HCT116 (cell line): ENCODE data around the gene AP1M1. TPM values are rescaled to one million over a fixed set of nuclear protein-coding genes. Genes with fewer than 3 reads are reported as not detected.

ENCODE experiments used
- ATAC-seq: fragments of 200-7000 bp; cut with Tn5 transposase; 2 replicates; pipeline ENCODE4 v1.9.1; 2020; ENCODE audit warnings: mild to moderate bottlenecking, moderate library complexity
- BruUV-seq: library from RNA; stranded (reverse); fragments of 400-500 nt; replicated peaks from 2 replicates; lab custom pipeline; 2021; lab: Mats Ljungman, UMichigan
- CTCF ChIA-PET: fragments of 300-600 bp; sonication (Branson Sonifier 250); formaldehyde crosslinking; loops from one replicate; lab custom pipeline; 2021; ENCODE audit warnings: antibody characterized with exemption; lab: Charles Lee
- POLR2A ChIA-PET: fragments of 300-600, 350-600 bp; sonication (Branson Sonifier 250); formaldehyde crosslinking; loops from one replicate; lab custom pipeline; 2021; ENCODE audit warnings: antibody characterized with exemption; lab: Charles Lee
- RAD21 ChIA-PET, 2 experiments: fragments of 300-600 bp; sonication (Branson Sonifier 250); formaldehyde crosslinking; loops; one replicate each; lab custom pipeline; 2023; ENCODE audit warnings: low total read pairs in 2 of 2; ENCODE audit not compliant: uncharacterized antibody in 2 of 2, unreplicated experiment in 2 of 2, low non-redundant PET in 1 of 2; lab: Charles Lee
- DNase-seq: peaks from one replicate; pipeline ENCODE4 v3.0.0-alpha.2; 2010; ENCODE audit warnings: low read depth, low spot score
- H2AFZ ChIP-seq: fragments of 200-600 bp; shearing (Covaris generic), sonication (generic); 2 replicates; pipeline ENCODE4 v1.6.1; 2017; ENCODE audit warnings: low read depth, mixed run types, mixed read lengths, antibody characterized with exemption, low read length; ENCODE audit not compliant: poor library complexity, severe bottlenecking
- H3K27ac ChIP-seq: 2 replicates; pipeline ENCODE4 v1.5.1; 2012; ENCODE audit warnings: low read depth, low read length
- H3K27me3 ChIP-seq: fragments of 200-600 bp; sonication (generic); 2 replicates; pipeline ENCODE4 v1.6.1; 2016; ENCODE audit warnings: mixed run types, low read length, mixed read lengths; ENCODE audit not compliant: insufficient read depth
- H3K36me3 ChIP-seq, 2 experiments: fragments of 200-500 bp in 1 of 2; fragments of 200-600 bp in 1 of 2; sonication (Bioruptor generic) in 1 of 2; sonication (generic) in 1 of 2; 2 replicates each; pipeline versions ENCODE4 v1.5.1 to v1.6.1; 2014 to 2016; ENCODE audit warnings: low read length in 2 of 2, inconsistent platforms in 1 of 2, mixed read lengths in 1 of 2, mixed run types in 1 of 2; ENCODE audit not compliant: insufficient read depth in 2 of 2, control insufficient read depth in 1 of 2
- H3K4me1 ChIP-seq, 2 experiments: fragments of 200-600 bp in 1 of 2; sonication (generic) in 1 of 2; 2 replicates each; pipeline versions ENCODE4 v1.5.1 to v1.6.1; 2012 to 2017; ENCODE audit warnings: low read length in 2 of 2, inconsistent platforms in 1 of 2, mild to moderate bottlenecking in 1 of 2, mixed read lengths in 1 of 2, mixed run types in 1 of 2, moderate library complexity in 1 of 2; ENCODE audit not compliant: insufficient read depth in 2 of 2, control insufficient read depth in 1 of 2
- H3K4me2 ChIP-seq: fragments of 200-600 bp; sonication (generic); 2 replicates; pipeline ENCODE4 v1.6.1; 2017; ENCODE audit warnings: mixed run types, low read length, mixed read lengths
- H3K4me3 ChIP-seq, 2 experiments: fragments of 200-600 bp in 1 of 2; sonication (generic) in 1 of 2; replicated peaks in 1 of 2; 2 replicates each; pipeline ENCODE4 v1.5.1; 2011 to 2016; ENCODE audit warnings: low read length in 2 of 2, control low read depth in 1 of 2, low read depth in 1 of 2, mild to moderate bottlenecking in 1 of 2, mixed read lengths in 1 of 2, mixed run types in 1 of 2
- H3K79me2 ChIP-seq: fragments of 200-600 bp; sonication (generic); 2 replicates; pipeline ENCODE4 v1.6.1; 2017; ENCODE audit warnings: mild to moderate bottlenecking, mixed run types, low read length, moderate library complexity, mixed read lengths; ENCODE audit not compliant: insufficient read depth
- H3K9ac ChIP-seq: fragments of 200-600 bp; sonication (generic); 2 replicates; pipeline ENCODE4 v1.6.1; 2016; ENCODE audit warnings: low read length, mixed read lengths
- H3K9me2 ChIP-seq: fragments of 200-600 bp; sonication (generic), shearing (Covaris generic); 2 replicates; pipeline ENCODE4 v1.6.1; 2017; ENCODE audit warnings: mixed run types, mild to moderate bottlenecking, moderate library complexity; ENCODE audit not compliant: insufficient read depth
- H3K9me3 ChIP-seq, 2 experiments: fragments of 200-500 bp in 1 of 2; fragments of 200-600 bp in 1 of 2; sonication (Bioruptor generic) in 1 of 2; sonication (generic) in 1 of 2; 2 replicates each; pipeline ENCODE4 v1.6.1; 2014 to 2017; ENCODE audit warnings: low read length in 2 of 2, mixed read lengths in 2 of 2, inconsistent platforms in 1 of 2, low read depth in 1 of 2, mild to moderate bottlenecking in 1 of 2, mixed run types in 1 of 2, moderate library complexity in 1 of 2; ENCODE audit not compliant: control insufficient read depth in 1 of 2, insufficient read depth in 1 of 2
- H4K20me1 ChIP-seq: fragments of 200-600 bp; sonication (generic), shearing (Covaris generic); 2 replicates; pipeline ENCODE4 v1.6.1; 2017; ENCODE audit warnings: mixed run types, mild to moderate bottlenecking, moderate library complexity; ENCODE audit not compliant: insufficient read depth
- CEBPB ChIP-seq: IDR thresholded peaks from 2 replicates; pipeline ENCODE4 v1.6.1; 2012; ENCODE audit warnings: low read depth
- EGR1 ChIP-seq: IDR thresholded peaks from 2 replicates; pipeline ENCODE4 v1.6.1; 2012; ENCODE audit warnings: low read depth
- ELF1 ChIP-seq: IDR thresholded peaks from 2 replicates; pipeline ENCODE4 v1.6.1; 2012; ENCODE audit warnings: low read depth, borderline replicate concordance
- EZH2 ChIP-seq: fragments of 200-600 bp; sonication (generic); IDR thresholded peaks from 2 replicates; pipeline ENCODE4 v1.6.1; 2017; ENCODE audit warnings: antibody characterized with exemption, mixed run types
- FOSL1 ChIP-seq: IDR thresholded peaks from 2 replicates; pipeline ENCODE4 v1.6.1; 2012; ENCODE audit warnings: low read depth
- JUND ChIP-seq: IDR thresholded peaks from 2 replicates; pipeline ENCODE4 v1.6.1; 2012
- SIN3A ChIP-seq: IDR thresholded peaks from 2 replicates; pipeline ENCODE4 v1.6.1; 2012; ENCODE audit warnings: low read depth
- SRF ChIP-seq: IDR thresholded peaks from 2 replicates; pipeline ENCODE4 v1.6.1; 2012; ENCODE audit warnings: low read depth
- ZFX ChIP-seq: fragments of 450-650 bp; IDR thresholded peaks from 2 replicates; pipeline ENCODE4 v1.6.1; 2017
- ZNF274 ChIP-seq: fragments of 200-500 bp; sonication (Bioruptor generic); IDR thresholded peaks from 2 replicates; pipeline ENCODE4 v1.6.1; 2014; ENCODE audit warnings: mild to moderate bottlenecking, low read depth, low read length, inconsistent platforms
- intact Hi-C: fragments of 100-400 bp; cut with micrococcal nuclease; formaldehyde crosslinking; loops from 2 replicates; pipeline ENCODE4 v1.10.0; 2022
- total RNA-seq: library from RNA; stranded (reverse); gene quantifications from one replicate; pipeline ENCODE4 v1.2.1, GENCODE V29; 2021; ENCODE audit not compliant: unreplicated experiment
- TF ChIP-seq, protein P1 (sequence below): IDR thresholded peaks from 2 replicates; pipeline ENCODE4 v1.6.1; 2012
- TF ChIP-seq, protein P2 (sequence below): IDR thresholded peaks from 2 replicates; pipeline ENCODE4 v1.6.1; 2012
- TF ChIP-seq, protein P3 (sequence below): IDR thresholded peaks from 2 replicates; pipeline ENCODE4 v1.6.1; 2011; ENCODE audit warnings: mild to moderate bottlenecking, low read length, moderate library complexity; ENCODE audit not compliant: insufficient replicate concordance; ENCODE audit errors: extremely low read depth

Gene AP1M1
- total RNA-seq, 1 experiment from 2014 or later = 50.0 TPM

- TF ChIP-seq, protein P1, sequence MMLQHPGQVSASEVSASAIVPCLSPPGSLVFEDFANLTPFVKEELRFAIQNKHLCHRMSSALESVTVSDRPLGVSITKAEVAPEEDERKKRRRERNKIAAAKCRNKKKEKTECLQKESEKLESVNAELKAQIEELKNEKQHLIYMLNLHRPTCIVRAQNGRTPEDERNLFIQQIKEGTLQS = no peak
- TF ChIP-seq FOSL1 (no peak), SIN3A (no peak), EZH2 (no peak), ELF1 (no peak), ZFX (no peak), SRF (no peak), EGR1 (no peak)
- TF ChIP-seq, all 23 proteins: peak for 0
Observed at GRCh38 chr19:16203256-16204004, 5.7 kb downstream of the AP1M1 start (continued).

GRCh38 chr19:16204005-16204294 lies 6.2 kb downstream of the AP1M1 start:
- Histone ChIP-seq H3K4me3 (no peak overlapping the region), H3K9me3 (no peaks in the 10 kb centered on the region), H3K4me1 (peaks cover under 1 to 4% of the 10 kb centered on the region in 2 experiments; a peak in 3 of 4 replicates), H3K9me2 (no peaks in the 10 kb centered on the region), H3K4me2 (no peak overlapping the region), H3K9ac (no peak overlapping the region), H3K79me2 (peaks cover 28% of the 10 kb centered on the region), H2AFZ (no peak overlapping the region), H3K27ac (no peak overlapping the region), H4K20me1 (no peaks in the 10 kb centered on the region), H3K27me3 (no peaks in the 10 kb centered on the region), H3K36me3 (peaks cover 3 to 12% of the 10 kb centered on the region in 2 experiments; a peak in 2 of 4 replicates)
- no peak for ATAC-seq
- ChIA-PET CTCF (no interaction called here), POLR2A (no interaction called here), RAD21 (no interaction called here)
- BruUV-seq = no TSS peak
- intact Hi-C loops = no loop called here
- DNase-seq = no peak
- TF ChIP-seq, protein P2, sequence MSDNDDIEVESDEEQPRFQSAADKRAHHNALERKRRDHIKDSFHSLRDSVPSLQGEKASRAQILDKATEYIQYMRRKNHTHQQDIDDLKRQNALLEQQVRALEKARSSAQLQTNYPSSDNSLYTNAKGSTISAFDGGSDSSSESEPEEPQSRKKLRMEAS = no peak
- TF ChIP-seq ZNF274 (no peak), CEBPB (no peak), FOSL1 (no peak), JUND (no peak), EGR1 (no peak), ELF1 (no peak), SRF (no peak)
- TF ChIP-seq, protein P3, sequence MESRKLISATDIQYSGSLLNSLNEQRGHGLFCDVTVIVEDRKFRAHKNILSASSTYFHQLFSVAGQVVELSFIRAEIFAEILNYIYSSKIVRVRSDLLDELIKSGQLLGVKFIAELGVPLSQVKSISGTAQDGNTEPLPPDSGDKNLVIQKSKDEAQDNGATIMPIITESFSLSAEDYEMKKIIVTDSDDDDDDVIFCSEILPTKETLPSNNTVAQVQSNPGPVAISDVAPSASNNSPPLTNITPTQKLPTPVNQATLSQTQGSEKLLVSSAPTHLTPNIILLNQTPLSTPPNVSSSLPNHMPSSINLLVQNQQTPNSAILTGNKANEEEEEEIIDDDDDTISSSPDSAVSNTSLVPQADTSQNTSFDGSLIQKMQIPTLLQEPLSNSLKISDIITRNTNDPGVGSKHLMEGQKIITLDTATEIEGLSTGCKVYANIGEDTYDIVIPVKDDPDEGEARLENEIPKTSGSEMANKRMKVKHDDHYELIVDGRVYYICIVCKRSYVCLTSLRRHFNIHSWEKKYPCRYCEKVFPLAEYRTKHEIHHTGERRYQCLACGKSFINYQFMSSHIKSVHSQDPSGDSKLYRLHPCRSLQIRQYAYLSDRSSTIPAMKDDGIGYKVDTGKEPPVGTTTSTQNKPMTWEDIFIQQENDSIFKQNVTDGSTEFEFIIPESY = no peak
- TF ChIP-seq, protein P1 = no peak
